ENCODE results near the gene SAXO1. TPM values are rescaled to one million over a fixed set of nuclear protein-coding genes. Genes with fewer than 3 reads are reported as not detected.

The SAXO1 gene
- total RNA-seq, 1 experiment from 2014 or later = not detected

DNA sequence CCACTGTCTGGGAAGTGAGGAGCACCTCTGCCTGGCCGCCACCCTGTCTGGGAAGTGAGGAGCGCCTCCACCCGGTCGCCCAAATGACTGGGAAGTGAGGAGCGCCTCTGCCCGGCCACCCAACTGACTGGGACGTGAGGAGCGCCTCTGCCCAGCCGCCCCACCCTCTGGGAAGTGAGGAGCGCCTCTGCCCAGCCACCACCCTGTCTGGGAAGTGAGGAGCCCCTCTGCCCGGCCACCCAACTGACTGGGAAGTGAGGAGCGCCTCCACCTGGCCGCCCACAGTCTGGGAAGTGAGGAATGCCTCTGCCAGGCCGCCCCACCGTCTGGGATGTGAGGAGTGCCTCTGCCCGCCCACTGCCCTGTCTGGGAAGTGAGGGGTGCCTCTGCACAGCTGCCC is 32.9 kb downstream of the SAXO1 start:
- Histone ChIP-seq H4K20me1 (ENCODE audit: low read length) (no peaks in the 10 kb centered on the region), H3K27ac (ENCODE audit: low read length) (no peak overlapping the region), H3K36me3 (ENCODE audit: low read depth, low read length) (no peaks in the 10 kb centered on the region), H3K4me2 (ENCODE audit: low read length) (no peak overlapping the region), H3K4me1 (ENCODE audit: insufficient read depth, low read length) (no peaks in the 10 kb centered on the region), H2AFZ (ENCODE audit: low read length) (no peak overlapping the region), H3K9ac (ENCODE audit: low read length) (no peak overlapping the region), H3K9me3 (ENCODE audit: low read length) (no peaks in the 10 kb centered on the region), H3K79me2 (ENCODE audit: low read length) (no peaks in the 10 kb centered on the region), H3K27me3 (ENCODE audit: low read length) (no peaks in the 10 kb centered on the region), H3K9me2 (replicated peaks; ENCODE audit: low read length) (no peaks in the 10 kb centered on the region), H3F3A (ENCODE audit: low read length, unreplicated experiment) (no peaks in the 10 kb centered on the region), H3K4me3 (ENCODE audit: low read length) (no peak overlapping the region)
- DNase-seq (no peak), ATAC-seq (no peak)
- BruUV-seq (replicated peaks) = no TSS peak
- TF ChIP-seq EZH2 (IDR thresholded peaks at IDR 0.05; ENCODE audit: low read length, unreplicated experiment) (no peak), EZH2phosphoT487 (IDR thresholded peaks at IDR 0.05; ENCODE audit: borderline replicate concordance, low read length) (no peak)
- TF ChIP-seq, protein P1, sequence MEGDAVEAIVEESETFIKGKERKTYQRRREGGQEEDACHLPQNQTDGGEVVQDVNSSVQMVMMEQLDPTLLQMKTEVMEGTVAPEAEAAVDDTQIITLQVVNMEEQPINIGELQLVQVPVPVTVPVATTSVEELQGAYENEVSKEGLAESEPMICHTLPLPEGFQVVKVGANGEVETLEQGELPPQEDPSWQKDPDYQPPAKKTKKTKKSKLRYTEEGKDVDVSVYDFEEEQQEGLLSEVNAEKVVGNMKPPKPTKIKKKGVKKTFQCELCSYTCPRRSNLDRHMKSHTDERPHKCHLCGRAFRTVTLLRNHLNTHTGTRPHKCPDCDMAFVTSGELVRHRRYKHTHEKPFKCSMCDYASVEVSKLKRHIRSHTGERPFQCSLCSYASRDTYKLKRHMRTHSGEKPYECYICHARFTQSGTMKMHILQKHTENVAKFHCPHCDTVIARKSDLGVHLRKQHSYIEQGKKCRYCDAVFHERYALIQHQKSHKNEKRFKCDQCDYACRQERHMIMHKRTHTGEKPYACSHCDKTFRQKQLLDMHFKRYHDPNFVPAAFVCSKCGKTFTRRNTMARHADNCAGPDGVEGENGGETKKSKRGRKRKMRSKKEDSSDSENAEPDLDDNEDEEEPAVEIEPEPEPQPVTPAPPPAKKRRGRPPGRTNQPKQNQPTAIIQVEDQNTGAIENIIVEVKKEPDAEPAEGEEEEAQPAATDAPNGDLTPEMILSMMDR (conservative IDR thresholded peaks at IDR 0.05; ENCODE audit: low read depth, low read length) = no peak
- POLR2A ChIA-PET (ENCODE audit: unreplicated experiment) = no interaction called here
- CTCF ChIA-PET = no interaction called here
- intact Hi-C loops (cut with micrococcal nuclease) = no loop called here

DNA sequence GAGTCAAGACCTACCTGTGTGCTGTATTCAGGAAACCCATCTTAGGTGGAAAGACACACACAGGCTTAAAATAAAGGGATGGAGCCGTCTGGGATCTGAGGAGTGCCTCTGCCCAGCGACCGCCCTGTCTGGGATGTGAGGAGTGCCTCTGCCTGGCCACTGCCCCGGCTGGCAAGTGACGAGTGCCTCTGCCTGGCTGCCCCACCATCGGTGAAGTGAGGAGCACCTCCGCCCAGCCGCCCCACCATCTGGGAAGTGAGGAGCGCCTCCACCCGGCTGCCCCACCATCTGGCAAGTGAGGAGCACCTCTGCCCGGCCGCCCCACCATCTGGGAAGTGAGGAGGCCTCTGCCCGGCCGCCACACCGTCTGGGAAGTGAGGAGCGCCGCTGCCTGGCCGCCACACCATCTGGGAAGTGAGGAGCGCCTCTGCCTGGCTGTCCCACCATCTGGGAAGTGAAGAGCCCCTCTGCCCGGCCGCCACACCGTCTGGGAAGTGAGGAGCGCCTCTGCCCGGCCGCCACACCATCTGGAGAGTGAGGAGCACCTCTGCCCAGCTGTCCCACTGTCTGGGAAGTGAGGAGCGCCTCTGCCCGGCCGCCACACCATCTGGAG is 33.7 kb downstream of the SAXO1 start:
- Histone ChIP-seq H3K9me2 (replicated peaks; ENCODE audit: low read length) (no peaks in the 10 kb centered on the region), H3K4me2 (ENCODE audit: low read length) (no peak overlapping the region), H3K9me3 (ENCODE audit: low read length) (no peaks in the 10 kb centered on the region), H3K4me1 (ENCODE audit: insufficient read depth, low read length) (no peaks in the 10 kb centered on the region), H3K4me3 (ENCODE audit: low read length) (no peak overlapping the region), H3K27me3 (ENCODE audit: low read length) (no peaks in the 10 kb centered on the region), H3K27ac (ENCODE audit: low read length) (no peak overlapping the region), H3K79me2 (ENCODE audit: low read length) (no peaks in the 10 kb centered on the region), H4K20me1 (ENCODE audit: low read length) (no peaks in the 10 kb centered on the region), H3F3A (ENCODE audit: low read length, unreplicated experiment) (no peaks in the 10 kb centered on the region), H2AFZ (ENCODE audit: low read length) (no peak overlapping the region), H3K36me3 (ENCODE audit: low read depth, low read length) (no peaks in the 10 kb centered on the region), H3K9ac (ENCODE audit: low read length) (no peak overlapping the region)
- ChIA-PET CTCF (no interaction called here), POLR2A (ENCODE audit: unreplicated experiment) (no interaction called here)
- ATAC-seq = no peak
- BruUV-seq (replicated peaks) = no TSS peak
- TF ChIP-seq EZH2phosphoT487 (IDR thresholded peaks at IDR 0.05; ENCODE audit: borderline replicate concordance, low read length) (no peak), EZH2 (IDR thresholded peaks at IDR 0.05; ENCODE audit: low read length, unreplicated experiment) (no peak)
- TF ChIP-seq, protein P1 (conservative IDR thresholded peaks at IDR 0.05; ENCODE audit: low read depth, low read length) = no peak
- intact Hi-C loops (cut with micrococcal nuclease) = no loop called here
- no peak for DNase-seq

DNA sequence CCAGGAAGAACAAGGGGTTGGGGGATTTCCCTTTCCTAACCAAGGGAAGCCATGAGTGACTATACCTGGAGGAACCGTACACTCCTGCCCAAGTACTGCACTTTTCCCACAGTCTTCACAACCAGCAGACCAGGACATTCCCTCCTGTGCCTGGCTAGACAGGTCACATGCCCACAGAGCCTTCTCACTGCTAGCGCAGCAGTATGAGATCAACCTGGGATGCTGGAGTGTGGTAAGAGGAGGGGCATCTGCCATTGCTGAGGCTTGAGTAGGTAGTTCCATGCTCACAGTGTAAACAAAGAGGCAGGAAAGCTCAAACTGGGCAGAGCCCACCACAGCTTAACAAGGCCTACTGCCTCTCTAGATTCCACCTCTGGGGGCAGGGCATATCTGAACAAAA is 35.9 kb downstream of the SAXO1 start:
- ChIA-PET CTCF (no interaction called here), POLR2A (ENCODE audit: unreplicated experiment) (no interaction called here)
- Histone ChIP-seq H3K27ac (ENCODE audit: low read length) (no peak overlapping the region), H3K79me2 (ENCODE audit: low read length) (no peaks in the 10 kb centered on the region), H3K4me3 (ENCODE audit: low read length) (no peak overlapping the region), H2AFZ (ENCODE audit: low read length) (no peak overlapping the region), H3K4me2 (ENCODE audit: low read length) (no peak overlapping the region), H3K36me3 (ENCODE audit: low read depth, low read length) (no peaks in the 10 kb centered on the region), H3K9ac (ENCODE audit: low read length) (no peak overlapping the region), H3K9me2 (replicated peaks; ENCODE audit: low read length) (no peaks in the 10 kb centered on the region), H3K4me1 (ENCODE audit: insufficient read depth, low read length) (no peaks in the 10 kb centered on the region), H3F3A (ENCODE audit: low read length, unreplicated experiment) (no peaks in the 10 kb centered on the region), H3K27me3 (ENCODE audit: low read length) (no peaks in the 10 kb centered on the region), H3K9me3 (ENCODE audit: low read length) (no peaks in the 10 kb centered on the region), H4K20me1 (ENCODE audit: low read length) (no peaks in the 10 kb centered on the region)
- intact Hi-C loops (cut with micrococcal nuclease) = no loop called here
- BruUV-seq (replicated peaks) = no TSS peak
- no peak for DNase-seq
- ATAC-seq = no peak
- TF ChIP-seq, protein P1 (conservative IDR thresholded peaks at IDR 0.05; ENCODE audit: low read depth, low read length) = no peak
- TF ChIP-seq EZH2phosphoT487 (IDR thresholded peaks at IDR 0.05; ENCODE audit: borderline replicate concordance, low read length) (no peak), EZH2 (IDR thresholded peaks at IDR 0.05; ENCODE audit: low read length, unreplicated experiment) (no peak)
